ENCODE measurements around the gene ZNRF3. TPM values are rescaled to one million over a fixed set of nuclear protein-coding genes. Genes with fewer than 3 reads are reported as not detected.

The ZNRF3 gene
- total and polyA plus RNA-seq, 7 donors = 2.2 to 8.5 (median 4.9) TPM

DNA sequence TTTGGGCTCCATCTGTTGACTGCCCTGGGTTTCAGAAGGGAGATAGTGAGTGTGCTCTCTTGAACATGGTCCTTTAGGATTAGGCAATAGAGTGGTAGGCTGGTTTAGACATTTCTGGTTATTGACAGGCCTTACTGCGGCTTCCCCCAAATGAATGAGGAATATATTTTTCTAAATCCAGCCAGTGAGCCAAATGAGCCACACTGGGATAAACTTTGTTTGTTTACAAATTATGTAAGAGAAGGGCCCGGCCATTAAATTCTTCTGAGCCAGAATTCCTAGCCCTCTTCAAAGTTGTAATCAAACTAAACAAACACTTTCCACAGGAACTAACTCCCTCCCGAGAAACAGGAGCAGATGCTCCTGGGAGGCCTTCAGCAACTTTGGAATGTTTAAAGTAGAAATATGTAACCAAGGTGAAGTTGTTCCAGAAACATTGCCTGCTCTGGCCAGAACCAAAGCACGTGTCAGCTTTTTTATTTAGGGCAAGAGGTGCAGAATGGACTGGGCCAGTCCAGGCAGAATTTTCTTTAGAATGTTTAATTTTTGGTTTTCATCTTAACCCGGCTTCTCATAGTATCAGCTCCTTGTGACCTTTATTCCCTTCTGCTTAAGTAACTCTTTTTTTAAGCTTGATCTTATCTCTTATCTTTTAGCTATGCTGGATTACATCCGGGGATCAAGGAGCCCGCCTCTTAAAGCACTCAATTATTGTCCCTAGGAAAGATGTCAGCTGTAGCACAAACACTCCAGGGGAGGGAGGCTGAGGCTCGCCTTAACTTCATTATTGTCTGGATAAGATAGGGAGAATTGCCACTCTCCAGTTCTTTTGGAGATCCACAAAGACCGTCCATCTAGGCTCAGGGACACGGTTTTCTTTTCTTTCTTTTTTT, 28.7 kb downstream of the ZNRF3 start:
- peaks cover 43% of the 10 kb centered on the region for H3K4me1 ChIP-seq
- WGBS, 3 donors = 47 to 56% (median 49%) methylated on average over 10 of the region's 10 CpGs
- H3K4me3 ChIP-seq = no peak overlapping the region
- no peaks in the 10 kb centered on the region for H3K27me3 ChIP-seq (ENCODE audit: insufficient read depth in 3 of 3, low read length in 2 of 3)
- H3K36me3 ChIP-seq (ENCODE audit: insufficient read depth in 1 of 2, low read depth in 1 of 2) = no peaks in the 10 kb centered on the region
- peak overlapping the region; percentile 48 for H3K27ac ChIP-seq
- TF ChIP-seq, protein P1, sequence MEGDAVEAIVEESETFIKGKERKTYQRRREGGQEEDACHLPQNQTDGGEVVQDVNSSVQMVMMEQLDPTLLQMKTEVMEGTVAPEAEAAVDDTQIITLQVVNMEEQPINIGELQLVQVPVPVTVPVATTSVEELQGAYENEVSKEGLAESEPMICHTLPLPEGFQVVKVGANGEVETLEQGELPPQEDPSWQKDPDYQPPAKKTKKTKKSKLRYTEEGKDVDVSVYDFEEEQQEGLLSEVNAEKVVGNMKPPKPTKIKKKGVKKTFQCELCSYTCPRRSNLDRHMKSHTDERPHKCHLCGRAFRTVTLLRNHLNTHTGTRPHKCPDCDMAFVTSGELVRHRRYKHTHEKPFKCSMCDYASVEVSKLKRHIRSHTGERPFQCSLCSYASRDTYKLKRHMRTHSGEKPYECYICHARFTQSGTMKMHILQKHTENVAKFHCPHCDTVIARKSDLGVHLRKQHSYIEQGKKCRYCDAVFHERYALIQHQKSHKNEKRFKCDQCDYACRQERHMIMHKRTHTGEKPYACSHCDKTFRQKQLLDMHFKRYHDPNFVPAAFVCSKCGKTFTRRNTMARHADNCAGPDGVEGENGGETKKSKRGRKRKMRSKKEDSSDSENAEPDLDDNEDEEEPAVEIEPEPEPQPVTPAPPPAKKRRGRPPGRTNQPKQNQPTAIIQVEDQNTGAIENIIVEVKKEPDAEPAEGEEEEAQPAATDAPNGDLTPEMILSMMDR (IDR thresholded peaks at IDR 0.05) = no peak
- peak in 3 of 4 donors; percentile 51 to 66 (median 55) for ATAC-seq
- no peaks in the 10 kb centered on the region for H3K9me3 ChIP-seq
- intact Hi-C loops (cut with DNase I) = no loop called here
- DNase-seq = no peak

DNA sequence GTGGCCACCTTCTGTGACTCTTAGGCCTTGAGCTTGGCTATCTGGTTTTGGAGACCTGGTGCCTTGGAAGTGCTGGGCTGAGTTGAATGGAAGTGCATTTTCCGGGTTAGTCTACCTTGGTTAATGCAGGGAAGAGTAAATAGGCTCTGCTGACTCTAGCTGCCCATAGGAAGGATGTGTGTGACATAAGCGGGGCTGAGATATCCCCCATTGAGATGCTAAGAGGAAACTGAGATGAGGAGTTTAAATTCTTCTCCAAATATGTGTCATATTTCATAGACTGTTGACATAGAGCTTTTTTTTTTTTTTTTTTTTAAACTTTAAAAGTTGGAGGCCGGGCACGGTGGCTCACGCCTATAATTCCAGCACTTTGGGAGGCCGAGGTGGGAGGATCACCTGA, 30.8 kb downstream of the ZNRF3 start:
- DNase-seq (no peak), ATAC-seq (no peak)
- H3K4me3 ChIP-seq = no peak overlapping the region
- H3K9me3 ChIP-seq = no peaks in the 10 kb centered on the region
- H3K27ac ChIP-seq = no peak overlapping the region
- TF ChIP-seq, protein P1 (IDR thresholded peaks at IDR 0.05) = no peak
- intact Hi-C loops (cut with DNase I) = no loop called here
- WGBS, 3 donors = 87 to 90% (median 88%) methylated on average over 6 of the region's 6 CpGs
- peaks cover 44% of the 10 kb centered on the region for H3K4me1 ChIP-seq
- H3K27me3 ChIP-seq (ENCODE audit: insufficient read depth in 3 of 3, low read length in 2 of 3) = no peaks in the 10 kb centered on the region
- no peaks in the 10 kb centered on the region for H3K36me3 ChIP-seq (ENCODE audit: insufficient read depth in 1 of 2, low read depth in 1 of 2)

DNA sequence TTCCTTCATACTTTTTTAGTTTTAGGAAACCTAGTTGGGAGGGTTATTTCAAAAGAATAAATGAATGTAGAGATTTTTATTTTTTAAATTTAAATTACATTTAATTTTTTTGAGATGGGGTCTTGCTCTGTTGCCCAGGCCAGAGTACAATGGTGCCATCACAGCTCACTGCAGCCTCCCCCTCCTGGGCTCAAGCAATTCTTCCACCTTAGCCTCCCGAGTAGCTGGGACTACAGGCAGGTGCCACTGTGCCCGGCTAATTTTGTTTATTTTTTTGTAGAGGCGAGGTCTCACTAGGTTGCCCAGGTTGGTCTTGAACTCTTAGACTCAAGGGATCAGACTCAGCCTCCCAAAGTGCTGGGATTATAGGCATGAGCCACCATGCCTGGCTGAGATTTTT, 32.6 kb downstream of the ZNRF3 start:
- H3K27me3 ChIP-seq (ENCODE audit: insufficient read depth in 3 of 3, low read length in 2 of 3) = no peaks in the 10 kb centered on the region
- H3K27ac ChIP-seq = peak overlapping the region; percentile 9
- H3K4me3 ChIP-seq = no peak overlapping the region
- H3K36me3 ChIP-seq (ENCODE audit: insufficient read depth in 1 of 2, low read depth in 1 of 2) = no peaks in the 10 kb centered on the region
- peaks cover 33% of the 10 kb centered on the region for H3K4me1 ChIP-seq
- DNase-seq = no peak
- no peak for ATAC-seq
- 82 to 89% (median 88%) methylated on average over 3 of the region's 3 CpGs for WGBS, 3 donors
- TF ChIP-seq, protein P1 (IDR thresholded peaks at IDR 0.05) = no peak
- no peaks in the 10 kb centered on the region for H3K9me3 ChIP-seq
- intact Hi-C loops (cut with DNase I) = no loop called here

DNA sequence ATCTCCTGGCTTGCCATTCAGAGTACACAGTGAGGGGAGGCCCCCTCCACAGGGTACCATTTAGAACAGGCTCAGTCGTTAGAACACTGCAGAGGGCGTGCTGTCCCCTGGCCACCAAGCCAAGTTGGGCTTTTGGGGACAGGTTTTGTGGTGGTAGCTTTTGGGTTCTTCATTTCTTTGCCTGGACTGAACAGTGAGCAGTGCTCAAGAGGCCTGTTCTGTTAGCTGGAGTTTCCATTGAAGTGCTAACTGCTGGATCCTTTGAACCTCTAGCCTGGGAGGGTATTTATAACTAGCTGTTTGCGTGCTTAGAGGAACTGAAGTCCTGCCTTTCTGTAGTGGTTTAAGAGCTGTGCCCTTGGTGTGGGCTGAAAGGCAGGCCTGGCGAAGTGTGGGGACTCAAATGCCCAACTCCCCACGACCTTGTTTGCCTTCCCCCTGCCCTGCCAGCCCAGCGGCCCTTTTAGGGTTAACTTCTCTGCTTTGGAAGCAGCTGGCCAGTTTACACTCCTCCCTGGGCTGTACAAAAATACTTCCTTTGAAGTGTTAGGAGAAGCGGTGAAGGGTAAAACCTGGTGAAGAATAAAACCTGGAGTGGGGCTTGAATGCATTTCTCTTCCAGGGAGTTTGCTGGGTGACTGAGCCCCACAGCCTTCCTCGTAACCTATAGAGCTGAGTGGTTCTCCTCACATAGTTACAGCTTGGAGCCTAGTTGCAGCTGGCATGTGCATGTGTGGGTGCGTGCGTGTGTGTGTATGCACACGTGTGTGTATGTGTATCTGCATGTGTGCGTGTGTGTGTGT, 34.6 kb downstream of the ZNRF3 start:
- H3K4me1 ChIP-seq = peaks cover 25% of the 10 kb centered on the region

More for the DNA sequence above, 34.6 kb downstream of the ZNRF3 start:
- DNase-seq = no peak
- Histone ChIP-seq H3K9me3 (no peaks in the 10 kb centered on the region), H3K27ac (peak overlapping the region; percentile 74), H3K27me3 (ENCODE audit: insufficient read depth in 3 of 3, low read length in 2 of 3) (no peaks in the 10 kb centered on the region), H3K36me3 (ENCODE audit: insufficient read depth in 1 of 2, low read depth in 1 of 2) (no peaks in the 10 kb centered on the region), H3K4me3 (peak overlapping the region; percentile 28)
- intact Hi-C loops (cut with DNase I) = loop anchor here in 1 of 2 donors (1.0 to 2.0 kb wide), 2 partner anchors 34 to 113 kb away; no protein-coding TSS in a partner anchor
- 19 to 37% (median 23%) methylated on average over 12 of the region's 12 CpGs for WGBS, 3 donors
- peak; percentile 71 to 81 (median 74) for ATAC-seq
- TF ChIP-seq, protein P1 (IDR thresholded peaks at IDR 0.05) = no peak
